ENCODE results near the gene MYNN. TPM values are rescaled to one million over a fixed set of nuclear protein-coding genes. Genes with fewer than 3 reads are reported as not detected.
"Not testable (repeated sequence)": the region's sequence is repeated elsewhere in the genome, so short reads cannot be mapped to it uniquely, and the experiment has no call there.

The MYNN gene
- 15.0 and 20.0 TPM in 2 replicates for total RNA-seq

DNA sequence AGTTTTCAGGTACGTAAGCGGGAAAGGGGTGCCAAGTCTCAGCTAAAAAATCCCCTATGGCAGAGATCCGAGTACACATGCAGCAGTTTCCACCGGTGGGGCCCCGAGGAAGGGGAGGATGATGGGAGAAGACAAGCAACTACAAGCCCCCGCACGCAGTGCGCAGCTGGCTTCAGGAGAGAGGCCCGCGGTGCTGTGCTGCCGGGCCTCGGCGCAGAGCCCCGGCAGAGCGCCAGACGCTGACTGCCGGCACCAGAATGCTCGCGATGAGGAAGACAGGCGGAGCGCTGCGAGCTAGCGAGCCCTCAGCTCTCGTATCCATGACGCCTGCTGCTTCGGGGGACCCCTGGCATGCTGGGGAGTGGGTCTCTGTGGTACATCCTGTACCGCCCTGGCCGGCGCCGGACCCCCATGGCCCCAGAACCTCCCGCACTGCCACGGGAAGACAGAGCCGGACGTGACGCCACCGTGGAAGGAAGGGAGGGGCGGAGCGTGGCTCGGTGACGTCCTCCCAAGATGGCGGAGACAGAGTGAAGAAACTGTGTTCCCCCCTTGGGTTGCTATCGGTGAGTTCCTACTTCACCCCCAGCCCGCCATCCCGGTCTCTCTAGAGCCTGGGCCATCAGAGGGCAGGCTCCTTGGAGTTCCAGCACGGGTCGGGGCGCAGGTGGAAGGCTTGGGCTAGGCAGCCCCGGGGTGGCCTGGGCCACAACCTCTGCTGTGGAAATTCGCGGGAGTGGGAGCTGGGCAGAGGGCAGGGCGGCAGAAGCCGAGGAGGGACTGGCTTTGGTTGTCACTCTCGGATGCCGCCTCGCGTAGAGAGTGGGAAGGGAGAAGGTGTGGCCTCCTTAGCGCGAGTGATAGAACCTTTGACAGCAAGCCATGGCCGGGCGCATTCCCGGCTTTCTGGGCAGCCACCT is at the start of gene MYNN:
MYNN (plus strand) TSS at position 500 of the 920 bp plus-strand sequence. CDS start 900 bp downstream, outside the sequence.
- peak; percentile 93 to 94 for DNase-seq (ENCODE audit: low read depth in 2 of 2)

DNA sequence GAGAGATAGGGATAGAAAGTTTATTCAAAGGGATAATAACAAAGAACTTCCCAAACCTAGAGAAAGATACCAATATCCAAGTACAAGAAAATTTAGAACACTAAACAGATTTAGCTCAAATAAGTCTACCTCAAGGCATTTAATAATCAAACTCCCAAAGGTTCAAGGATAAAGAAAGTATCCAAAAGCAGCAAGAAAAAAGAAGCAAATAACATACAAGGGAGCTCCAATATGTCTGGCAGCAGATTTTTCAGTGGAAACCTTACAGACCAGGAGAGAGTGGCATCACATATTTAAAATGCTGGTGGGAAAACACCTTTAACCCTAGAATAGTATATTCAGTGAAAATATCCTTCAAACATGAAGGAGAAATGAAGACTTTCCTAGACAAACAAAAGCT is 41.3 kb upstream of the MYNN start:
- DNase-seq (ENCODE audit: low read depth in 2 of 2) = not testable (repeated sequence)

DNA sequence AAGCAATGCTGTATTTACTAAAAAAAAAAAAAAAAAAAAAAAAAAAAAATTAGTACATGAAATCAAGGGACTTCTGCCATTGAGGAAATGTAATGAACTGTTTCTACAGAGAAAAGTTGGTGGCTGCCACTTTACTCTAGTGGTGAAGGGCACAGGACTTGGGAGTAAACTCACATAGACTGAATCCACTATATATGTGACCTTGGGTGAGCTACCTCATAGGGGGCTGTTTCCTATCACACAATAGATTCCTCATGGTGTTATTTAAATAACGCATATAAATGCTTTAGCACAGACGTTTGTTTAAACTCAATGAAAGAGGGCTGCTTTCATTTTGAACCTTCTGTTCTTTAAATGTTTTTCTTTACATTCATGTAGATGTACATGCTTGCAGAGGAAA is 34.1 kb upstream of the MYNN start:
- no peak for DNase-seq (ENCODE audit: low read depth in 2 of 2)

DNA sequence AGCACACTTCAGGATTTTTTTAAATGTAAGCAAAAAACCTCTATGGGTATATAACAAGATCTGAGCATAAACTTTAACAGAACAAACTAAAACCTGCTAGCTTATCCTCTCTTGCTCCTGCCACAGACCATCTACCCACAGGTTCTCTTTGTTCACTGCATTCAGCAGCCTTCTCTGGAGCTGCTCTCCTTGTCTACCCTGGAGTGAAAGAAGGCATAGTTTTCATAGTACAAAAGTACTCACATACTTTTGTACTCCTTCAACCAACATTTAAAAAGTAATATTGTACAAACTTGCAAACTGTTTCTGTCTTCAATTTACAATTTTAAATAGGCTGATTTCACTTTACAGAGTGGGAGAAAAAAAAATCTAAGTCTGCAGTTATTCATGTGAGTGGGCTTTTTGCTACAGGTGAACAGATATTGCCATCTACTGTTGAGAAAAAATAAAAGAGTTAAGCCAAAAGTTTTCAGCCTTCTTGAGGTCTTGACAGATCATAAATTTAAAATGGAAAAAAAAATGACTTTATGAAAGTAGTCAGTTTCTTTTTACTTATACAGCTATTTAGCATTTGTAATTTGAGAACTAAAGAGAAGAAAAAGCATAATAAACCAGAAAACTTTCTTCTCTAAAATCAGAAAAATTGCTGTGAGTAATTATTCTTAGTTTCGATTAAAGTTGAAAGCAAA is 28.7 kb upstream of the MYNN start:
- DNase-seq (ENCODE audit: low read depth in 2 of 2) = peak; percentile 33 to 35

DNA sequence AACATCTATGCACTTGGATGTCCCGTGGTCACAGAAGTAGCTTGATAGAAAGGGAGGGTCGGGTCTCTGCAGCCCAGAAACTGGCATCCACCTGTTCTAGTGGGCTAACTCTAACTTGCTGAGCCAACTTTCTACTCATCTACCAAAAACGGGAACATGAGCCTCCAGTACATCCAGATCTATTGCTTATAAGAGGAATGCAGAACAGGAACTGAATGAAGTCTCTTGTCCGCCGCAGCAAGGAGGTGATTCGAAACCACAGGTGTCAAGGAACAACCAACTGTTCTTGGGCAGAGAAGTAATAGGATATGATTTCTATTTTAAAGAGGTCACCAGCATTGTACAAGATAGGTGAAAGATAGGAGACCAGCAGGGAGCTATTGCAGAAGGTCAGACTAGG is 26.3 kb upstream of the MYNN start:
- no peak for DNase-seq (ENCODE audit: low read depth in 2 of 2)

DNA sequence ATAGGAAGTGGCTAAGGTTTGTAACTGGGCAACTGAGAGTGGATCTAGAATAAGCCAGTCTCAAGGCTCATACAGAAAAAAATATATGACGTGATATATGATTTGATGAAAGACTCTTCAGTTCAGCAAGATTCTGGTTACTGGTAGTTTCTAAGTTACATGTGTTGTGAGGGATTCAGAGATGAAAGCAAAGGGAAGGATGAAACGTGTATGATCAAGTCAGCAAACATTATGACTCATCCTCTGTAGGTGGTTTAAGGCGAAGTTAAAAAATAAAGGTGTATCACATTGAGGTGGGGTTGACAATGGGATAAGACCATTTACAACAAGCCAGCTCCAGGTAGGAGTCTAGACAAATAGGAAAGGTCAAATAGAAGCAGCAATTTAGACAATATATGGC is 24.5 kb upstream of the MYNN start:
- DNase-seq (ENCODE audit: low read depth in 2 of 2) = no peak

DNA sequence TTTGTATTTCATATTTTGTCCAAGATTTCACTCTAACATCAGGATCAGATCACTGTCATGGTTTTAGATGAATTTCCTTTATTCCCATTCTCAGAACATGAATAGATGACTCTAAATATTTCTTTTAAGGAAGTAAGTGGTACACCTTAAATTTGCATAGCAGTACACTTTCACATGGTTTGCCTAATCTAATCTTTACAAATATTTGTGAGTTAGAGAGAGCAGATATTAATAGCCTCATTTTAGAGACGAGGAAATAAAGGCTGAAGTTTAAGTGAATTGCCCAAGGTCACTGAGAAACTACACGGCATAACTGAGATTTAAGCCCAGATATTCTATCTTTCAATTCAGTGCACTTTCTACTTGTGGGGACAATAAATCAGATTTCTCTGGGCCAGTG is 22.5 kb upstream of the MYNN start:
- DNase-seq (ENCODE audit: low read depth in 2 of 2) = no peak

DNA sequence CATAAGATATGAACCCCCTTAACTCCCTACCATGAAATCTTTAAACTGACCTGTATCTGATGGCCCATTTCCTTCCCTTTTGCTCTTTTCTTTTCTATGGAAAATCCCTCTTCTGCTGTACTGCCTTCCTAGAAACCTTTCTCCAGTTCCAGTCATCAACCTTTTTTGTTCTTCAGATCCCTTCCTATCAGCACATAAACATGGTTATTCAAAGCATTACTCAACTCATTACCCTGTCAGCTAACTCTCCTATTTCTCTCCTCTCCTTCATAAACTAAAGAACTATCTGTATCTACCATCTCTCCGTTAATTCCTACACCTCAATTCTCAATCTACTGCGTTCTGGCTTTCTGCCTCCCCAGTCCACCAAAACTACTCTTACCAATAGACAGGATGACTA is 21.3 kb upstream of the MYNN start:
- DNase-seq (ENCODE audit: low read depth in 2 of 2) = no peak

DNA sequence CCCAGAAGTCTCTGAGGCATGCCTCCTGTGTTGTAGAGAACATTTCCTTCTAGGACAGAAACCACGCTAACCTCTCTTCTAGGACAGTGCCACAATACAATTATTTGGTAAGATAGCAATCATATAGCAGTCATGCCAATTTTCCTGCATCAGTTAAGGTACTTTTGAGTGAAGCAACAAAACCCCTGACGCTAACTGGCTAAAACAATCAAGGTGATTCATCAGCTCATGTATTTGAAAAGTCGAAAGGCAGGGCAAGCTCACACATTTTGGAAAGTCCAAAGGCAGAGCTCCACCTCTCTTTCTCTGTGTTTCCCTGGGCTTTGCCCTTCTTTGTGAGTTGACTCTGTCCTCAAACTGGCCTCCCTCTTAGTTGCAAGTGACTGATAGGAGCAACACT is 18.5 kb upstream of the MYNN start:
- DNase-seq (ENCODE audit: low read depth in 2 of 2) = no peak

DNA sequence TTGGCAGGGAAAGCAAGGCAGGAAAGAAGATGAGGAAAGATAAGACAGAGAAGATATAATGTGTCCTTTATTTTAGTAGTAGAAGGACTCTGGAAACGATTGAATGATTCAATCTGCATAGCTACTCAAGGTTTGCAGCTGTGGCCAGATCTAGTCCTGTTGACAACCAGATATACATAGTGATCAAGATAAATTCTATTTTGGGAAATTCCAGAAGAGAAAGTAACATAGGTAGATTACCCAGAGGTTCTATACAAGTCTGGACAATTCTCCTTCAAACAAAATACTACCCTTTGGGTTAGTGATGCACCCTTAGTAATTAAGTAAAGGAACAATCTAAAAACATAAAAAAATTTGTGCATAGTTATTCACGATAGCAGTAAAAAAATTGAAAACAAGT is 17.7 kb upstream of the MYNN start:
- DNase-seq (ENCODE audit: low read depth in 2 of 2) = no peak

DNA sequence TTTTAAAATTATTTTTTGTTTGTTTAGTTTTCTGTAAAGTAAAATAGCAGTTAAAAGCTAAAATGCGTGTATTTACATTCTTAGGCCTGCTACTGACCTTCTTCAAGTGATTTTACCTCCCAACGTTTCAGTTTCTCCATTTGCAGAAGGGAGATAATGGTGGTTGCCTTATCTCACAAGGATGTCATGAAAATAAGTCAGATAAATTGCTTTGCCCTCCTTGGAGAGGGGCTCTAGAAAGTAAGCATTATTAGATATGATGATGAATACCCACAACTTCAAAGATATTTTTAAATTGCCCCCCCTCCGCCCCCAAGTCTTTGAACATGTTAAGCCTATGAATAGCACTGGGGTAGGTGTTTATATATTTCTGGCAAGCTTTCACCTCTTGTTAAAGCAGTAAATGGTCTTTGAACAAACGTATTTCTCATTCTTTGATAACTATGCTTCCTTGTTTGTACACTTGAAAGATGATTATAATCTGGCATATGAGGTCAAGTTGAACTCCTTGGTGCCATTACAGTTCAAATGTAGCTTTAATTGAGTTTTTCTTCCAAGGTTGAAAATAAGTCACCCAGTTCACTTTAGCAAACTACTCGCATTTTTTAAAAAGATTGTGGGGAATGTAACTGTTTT is 14.7 kb upstream of the MYNN start:
- DNase-seq (ENCODE audit: low read depth in 2 of 2) = no peak

DNA sequence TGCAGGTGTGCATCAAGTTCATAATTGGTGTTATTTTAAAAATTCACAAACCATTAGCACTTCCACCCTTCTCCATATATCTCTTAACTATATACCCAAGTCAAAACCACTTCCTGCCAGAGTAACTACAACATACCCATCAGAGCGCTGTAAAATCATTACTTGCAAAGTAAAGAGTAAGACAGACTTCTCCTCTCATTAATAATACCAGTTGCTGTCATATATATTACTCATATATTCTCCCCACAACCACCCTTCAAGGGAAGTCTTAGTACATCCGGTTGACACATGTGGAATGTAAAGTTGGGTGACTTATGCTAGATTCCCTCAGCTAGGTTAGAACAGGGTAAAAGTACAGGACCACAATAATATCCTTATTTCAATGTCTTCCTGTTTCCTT is 13.9 kb upstream of the MYNN start:
- DNase-seq (ENCODE audit: low read depth in 2 of 2) = peak in 1 of 2 donors; percentile 90

DNA sequence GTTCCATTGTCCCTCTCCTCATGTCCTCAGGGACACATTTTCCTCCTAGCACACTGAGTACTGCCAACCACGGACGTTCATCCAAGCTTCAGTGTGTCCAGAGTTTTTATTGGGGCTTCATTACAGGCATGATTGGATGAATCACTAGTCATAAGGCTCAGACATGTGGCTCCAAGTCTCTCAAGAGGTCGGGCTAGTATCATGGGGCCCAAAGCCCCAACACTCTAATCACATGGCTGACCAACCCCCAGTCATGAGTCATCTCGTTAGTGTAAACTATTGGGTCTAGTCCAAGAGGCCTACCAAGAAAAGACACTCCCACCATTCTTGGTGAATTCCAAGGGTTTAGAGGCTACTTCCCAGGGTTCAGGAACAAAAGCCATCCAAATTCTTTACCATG is 12.7 kb upstream of the MYNN start:
- peak in 1 of 2 donors; percentile 67 for DNase-seq (ENCODE audit: low read depth in 2 of 2)

DNA sequence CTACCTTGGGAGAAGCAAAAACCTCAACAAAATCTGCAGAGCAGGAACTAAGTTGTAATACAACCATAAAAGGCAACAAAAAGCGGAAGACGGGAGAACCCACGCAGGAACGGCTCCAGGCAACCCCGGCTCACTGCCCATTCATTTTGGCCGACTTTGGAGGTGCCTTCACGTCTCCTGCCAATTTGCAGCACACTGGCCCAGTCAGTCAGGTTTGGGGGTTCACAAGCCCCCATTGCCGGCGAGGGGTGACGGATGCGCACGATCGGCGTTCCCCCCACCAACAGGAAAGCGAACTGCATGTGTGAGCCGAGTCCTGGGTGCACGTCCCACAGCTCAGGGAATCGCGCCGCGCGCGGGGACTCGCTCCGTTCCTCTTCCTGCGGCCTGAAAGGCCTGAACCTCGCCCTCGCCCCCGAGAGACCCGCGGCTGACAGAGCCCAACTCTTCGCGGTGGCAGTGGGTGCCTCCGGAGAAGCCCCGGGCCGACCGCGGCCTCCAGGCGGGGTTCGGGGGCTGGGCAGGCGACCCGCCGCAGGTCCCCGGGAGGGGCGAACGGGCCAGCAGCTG is 8.8 kb upstream of the MYNN start:
- DNase-seq (ENCODE audit: low read depth in 2 of 2) = peak; percentile 40 to 51

DNA sequence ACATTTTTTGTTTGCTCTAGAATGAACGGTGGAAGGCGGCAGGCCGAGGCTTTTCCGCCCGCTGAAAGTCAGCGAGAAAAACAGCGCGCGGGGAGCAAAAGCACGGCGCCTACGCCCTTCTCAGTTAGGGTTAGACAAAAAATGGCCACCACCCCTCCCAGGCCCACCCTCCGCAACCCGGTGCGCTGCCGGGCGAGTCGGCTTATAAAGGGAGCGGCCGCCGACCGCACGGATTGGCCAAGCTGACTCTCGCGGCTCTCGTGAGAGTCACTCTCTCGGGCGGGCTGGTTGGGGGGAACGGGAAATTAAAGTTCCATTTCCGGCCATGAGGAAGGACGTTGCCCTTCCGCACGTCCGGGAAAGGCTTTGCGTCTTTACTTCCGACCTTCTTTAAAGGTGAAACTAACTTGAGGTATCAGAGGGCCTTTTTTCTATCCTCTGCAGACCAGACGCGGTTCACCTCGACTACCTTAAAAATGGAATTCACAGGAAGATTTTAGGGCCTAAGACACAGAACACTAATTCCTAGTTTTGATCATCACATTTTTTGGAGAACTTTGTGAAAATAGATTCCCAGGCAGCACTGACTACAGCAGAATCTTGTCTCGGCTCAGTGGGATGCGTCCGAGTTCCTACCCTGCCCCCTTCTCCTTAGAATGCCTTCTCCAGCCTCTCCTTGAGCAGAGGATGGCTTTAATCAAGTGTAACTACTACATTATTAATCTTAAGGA is 8.1 kb upstream of the MYNN start, which contains the start of gene TERC:
TERC (minus strand) TSS at position 179 of the 731 bp plus-strand sequence.
- peak; percentile 80 to 92 for DNase-seq (ENCODE audit: low read depth in 2 of 2)

DNA sequence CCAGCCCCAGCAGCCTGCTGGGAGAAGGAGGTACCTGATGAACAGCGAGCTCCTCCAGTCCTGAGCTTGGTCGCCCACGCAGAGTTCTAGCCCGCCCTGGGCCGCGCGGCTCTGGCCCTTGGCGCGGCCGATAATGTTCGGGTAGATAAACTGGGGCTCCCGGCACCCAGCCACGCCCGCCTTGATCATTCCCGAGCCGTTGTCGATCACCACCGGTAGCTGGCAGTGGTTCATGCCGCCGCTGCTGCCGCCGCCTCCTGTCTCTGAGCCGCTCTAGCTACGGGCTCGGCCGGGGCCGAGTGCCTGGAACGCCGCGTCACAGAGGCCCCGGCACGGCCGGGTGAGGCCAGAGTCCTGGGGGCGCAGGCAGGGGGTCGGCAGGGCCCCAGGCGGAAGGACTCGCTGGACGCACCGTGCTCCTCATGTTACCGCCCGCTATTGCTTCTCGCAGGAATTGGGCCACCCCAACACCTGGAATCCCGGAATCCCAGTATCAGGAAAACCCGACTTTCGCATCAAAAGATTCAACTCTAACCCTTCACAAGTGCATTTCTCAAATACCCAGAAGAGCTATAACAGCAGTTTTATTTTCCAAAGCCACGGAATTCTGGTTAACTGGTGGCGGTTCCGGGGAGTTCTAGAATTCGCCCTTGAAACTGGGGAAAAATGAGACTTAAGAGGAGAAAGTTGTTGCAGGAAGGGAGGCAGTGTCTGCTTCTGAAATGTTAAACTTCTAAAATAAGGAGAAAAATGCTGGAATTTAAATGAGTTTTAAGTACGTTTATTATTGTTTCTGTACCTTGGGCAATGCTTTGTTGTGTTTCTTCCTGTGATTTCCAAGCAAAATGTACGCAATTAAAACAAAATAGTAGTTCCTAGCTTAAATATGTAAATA is 3.7 kb upstream of the MYNN start, which contains the start of gene ACTRT3:
ACTRT3 (minus strand) TSS at position 275 of the 895 bp plus-strand sequence; CDS start at position 234, 41 bp downstream.
- peak; percentile 53 to 61 for DNase-seq (ENCODE audit: low read depth in 2 of 2)

DNA sequence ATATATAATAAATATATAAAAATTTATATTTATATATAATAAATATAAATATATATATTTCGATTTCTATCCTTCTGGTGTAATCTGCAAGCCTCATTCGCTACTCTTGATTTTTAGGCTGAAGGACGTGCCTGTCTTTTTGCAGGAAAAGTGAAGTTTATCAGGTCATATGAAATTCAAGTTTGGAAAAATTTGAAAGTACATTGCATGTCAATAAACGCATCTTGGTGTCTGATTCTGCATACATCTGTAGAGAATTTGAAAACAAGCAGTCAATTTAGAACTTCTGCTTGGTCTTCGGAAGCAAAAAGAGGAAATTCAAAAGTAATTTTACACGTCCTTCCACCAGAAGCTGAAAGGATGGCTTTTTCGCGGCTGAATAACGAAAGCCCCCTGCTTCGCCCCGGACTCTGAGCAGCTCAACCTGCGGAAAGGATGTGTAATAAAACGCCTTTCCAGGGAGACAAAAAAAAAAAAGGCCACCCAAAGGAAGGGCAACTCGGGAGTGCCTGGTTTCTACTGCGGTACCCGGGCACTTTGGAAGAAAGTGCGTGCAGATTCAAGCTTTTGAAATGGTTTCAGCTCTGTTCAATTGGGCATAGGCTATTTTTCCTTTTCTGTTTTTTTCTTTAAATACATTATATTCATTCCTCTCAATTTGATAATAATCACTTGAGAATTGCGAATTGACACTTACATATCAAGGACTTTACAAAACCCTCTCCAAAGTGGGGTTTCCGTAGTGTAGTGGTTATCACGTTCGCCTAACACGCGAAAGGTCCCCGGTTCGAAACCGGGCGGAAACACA is 1.5 kb upstream of the MYNN start:
- DNase-seq (ENCODE audit: low read depth in 2 of 2) = peak; percentile 83 to 89

DNA sequence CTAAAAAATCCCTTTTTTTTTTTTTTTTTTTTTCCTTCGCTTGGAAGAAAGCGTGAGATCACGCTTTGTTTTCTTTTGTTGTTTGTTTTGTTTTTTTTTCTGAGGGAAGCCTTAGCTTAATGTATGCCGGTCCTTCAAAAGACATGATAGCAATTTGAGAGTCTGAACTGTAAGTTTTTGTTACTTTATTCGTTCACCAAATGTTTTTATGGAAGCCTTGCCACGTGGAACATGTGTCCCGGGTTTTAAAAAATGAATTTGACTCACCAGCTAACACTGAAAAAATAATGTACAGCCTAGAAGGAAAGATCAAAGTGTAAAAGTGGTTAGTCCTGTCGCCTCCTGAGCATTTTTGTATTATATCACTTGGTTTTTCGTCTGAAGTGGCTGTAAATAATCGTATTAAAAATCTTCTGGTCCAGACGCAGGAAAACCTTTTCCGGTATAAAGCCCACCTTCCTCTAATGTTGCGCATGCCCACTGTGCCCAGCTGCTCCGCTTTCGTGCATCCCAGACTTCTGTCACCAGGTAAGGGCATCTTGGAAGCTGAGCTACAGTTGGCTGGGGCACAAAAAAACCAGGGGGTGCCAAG is 795 bp upstream of the MYNN start:
- peak; percentile 81 to 86 for DNase-seq (ENCODE audit: low read depth in 2 of 2)

DNA sequence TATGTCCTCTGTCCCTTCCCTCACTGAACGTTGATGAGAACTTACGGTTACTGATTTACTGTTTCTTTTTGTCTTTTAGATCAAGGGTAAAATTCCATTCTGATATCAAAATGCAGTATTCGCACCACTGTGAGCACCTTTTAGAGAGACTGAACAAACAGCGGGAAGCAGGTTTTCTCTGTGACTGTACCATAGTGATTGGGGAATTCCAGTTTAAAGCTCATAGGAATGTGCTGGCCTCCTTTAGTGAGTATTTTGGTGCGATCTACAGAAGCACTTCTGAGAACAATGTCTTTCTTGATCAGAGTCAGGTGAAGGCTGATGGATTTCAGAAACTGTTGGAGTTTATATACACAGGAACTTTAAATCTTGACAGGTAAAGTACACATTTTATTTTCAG is 990 bp downstream of the MYNN start:
- DNase-seq (ENCODE audit: low read depth in 2 of 2) = peak; percentile 3 to 10
